ENCODE measurements around the gene GRXCR2. TPM values are rescaled to one million over a fixed set of nuclear protein-coding genes. Genes with fewer than 3 reads are reported as not detected.
A peak's percentile ranks its signal among the peaks of the same experiment; 100 is the strongest.
"Not testable (repeated sequence)": the region's sequence is repeated elsewhere in the genome, so short reads cannot be mapped to it uniquely, and the experiment has no call there.

The GRXCR2 gene
- total RNA-seq, 1 donor from 2014 or later, result not detected

GRCh38 chr5:145841299-145841698, 31.5 kb downstream of the GRXCR2 start:
- Mint-ChIP-seq H3K27ac (no peak overlapping the region), H3K9me3 (no peaks in the 10 kb centered on the region), H3K27me3 (ENCODE audit: insufficient read depth) (peaks cover 6% of the 10 kb centered on the region), H3K4me3 (no peak overlapping the region), H3K36me3 (ENCODE audit: low read depth) (no peaks in the 10 kb centered on the region), H3K4me1 (ENCODE audit: low read depth) (peaks cover 5% of the 10 kb centered on the region)
- intact Hi-C loops (cut with micrococcal nuclease), result no loop called here
- DNase-seq (ENCODE audit: low spot score), result no peak

DNA sequence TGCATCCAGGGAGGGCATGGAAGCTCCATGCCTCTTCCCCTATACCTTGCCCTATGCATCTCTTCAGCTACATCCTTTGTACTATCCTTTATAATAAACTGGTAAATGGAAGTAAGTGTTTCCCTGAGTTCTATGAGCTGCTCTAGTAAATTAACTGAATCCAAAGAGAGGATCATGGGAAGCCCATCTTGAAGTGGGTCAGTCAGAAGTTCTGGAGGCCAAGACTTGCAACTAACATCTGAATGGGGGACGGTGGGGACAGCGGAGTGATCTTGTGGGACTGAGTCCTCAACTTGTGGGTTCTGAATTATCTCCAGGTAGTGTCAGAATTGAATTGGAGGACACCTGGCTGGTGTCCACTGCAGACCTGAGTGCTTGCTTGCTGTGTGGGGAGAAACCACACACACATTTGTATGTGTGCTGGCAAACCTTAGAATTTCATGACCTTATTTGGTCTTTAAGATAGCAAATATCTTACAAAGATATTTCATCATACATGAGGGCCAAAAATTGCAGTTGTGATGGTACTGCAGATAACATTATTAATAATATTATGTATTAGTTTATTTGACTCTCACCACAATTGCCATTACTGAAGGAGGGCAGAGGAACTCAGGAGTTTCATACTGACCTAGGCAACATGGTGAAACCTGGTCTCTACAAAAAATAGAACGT, 32.2 kb downstream of the GRXCR2 start:
- intact Hi-C loops (cut with micrococcal nuclease), result no loop called here
- no peaks in the 10 kb centered on the region for H3K9me3 Mint-ChIP-seq
- H3K4me3 Mint-ChIP-seq, result no peak overlapping the region
- H3K4me1 Mint-ChIP-seq (ENCODE audit: low read depth), result peaks cover 5% of the 10 kb centered on the region
- no peak overlapping the region for H3K27ac Mint-ChIP-seq
- H3K36me3 Mint-ChIP-seq (ENCODE audit: low read depth), result no peaks in the 10 kb centered on the region
- no peak for DNase-seq (ENCODE audit: low spot score)
- peaks cover 6% of the 10 kb centered on the region for H3K27me3 Mint-ChIP-seq (ENCODE audit: insufficient read depth)

- Mint-ChIP-seq H3K27me3 (ENCODE audit: insufficient read depth) (peaks cover 17% of the 10 kb centered on the region), H3K4me3 (no peak overlapping the region), H3K36me3 (ENCODE audit: low read depth) (no peaks in the 10 kb centered on the region), H3K9me3 (no peaks in the 10 kb centered on the region), H3K4me1 (ENCODE audit: low read depth) (peaks cover 5% of the 10 kb centered on the region), H3K27ac (no peak overlapping the region)
- DNase-seq (ENCODE audit: low spot score), result no peak
- intact Hi-C loops (cut with micrococcal nuclease), result loop anchor here (10.0 kb wide), 1 partner anchor 587 kb away; no protein-coding TSS in a partner anchor
Measured at GRCh38 chr5:145838276-145838675, 34.5 kb downstream of the GRXCR2 start.

DNA sequence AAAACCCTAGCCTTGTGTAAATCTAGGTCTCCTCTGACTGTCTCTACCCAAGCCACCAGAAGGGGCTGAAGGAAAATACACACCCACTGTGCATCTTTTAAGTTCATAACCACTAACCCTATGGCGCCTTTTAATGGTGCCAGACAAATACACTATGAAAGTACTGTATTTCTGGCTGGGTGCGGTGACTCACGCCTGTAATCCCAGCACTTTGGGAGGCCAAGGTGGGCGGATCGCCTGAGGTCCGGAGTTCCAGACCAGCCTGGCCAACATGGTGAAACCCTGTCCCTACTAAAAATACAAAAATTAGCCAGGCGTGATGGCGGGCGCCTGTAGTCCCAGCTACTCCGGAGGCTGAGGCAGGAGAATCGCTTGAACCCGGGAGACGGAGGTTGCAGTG, 36.6 kb downstream of the GRXCR2 start:
- H3K27ac Mint-ChIP-seq; H3K9me3 Mint-ChIP-seq; H3K36me3 Mint-ChIP-seq (ENCODE audit: low read depth); DNase-seq (ENCODE audit: low spot score); H3K4me1 Mint-ChIP-seq (ENCODE audit: low read depth): not testable (repeated sequence)
- intact Hi-C loops (cut with micrococcal nuclease), result loop anchor here (10.0 kb wide), 1 partner anchor 589 kb away; no protein-coding TSS in a partner anchor
- H3K4me3 Mint-ChIP-seq, result peak overlapping the region; percentile 15
- peaks cover 18% of the 10 kb centered on the region for H3K27me3 Mint-ChIP-seq (ENCODE audit: insufficient read depth)

- Mint-ChIP-seq H3K27me3 (ENCODE audit: insufficient read depth) (peaks cover 18% of the 10 kb centered on the region), H3K4me3 (peak overlapping the region; percentile 70), H3K36me3 (ENCODE audit: low read depth) (no peaks in the 10 kb centered on the region), H3K27ac (no peak overlapping the region), H3K4me1 (ENCODE audit: low read depth) (peaks cover 5% of the 10 kb centered on the region), H3K9me3 (no peaks in the 10 kb centered on the region)
- intact Hi-C loops (cut with micrococcal nuclease), result loop anchor here (2.0 to 10.0 kb wide), 2 partner anchors 101 to 589 kb away; partner anchors contain the start of gene SH3RF2
- DNase-seq (ENCODE audit: low spot score), result no peak
Measured at GRCh38 chr5:145835848-145836239, 37.0 kb downstream of the GRXCR2 start.

DNA sequence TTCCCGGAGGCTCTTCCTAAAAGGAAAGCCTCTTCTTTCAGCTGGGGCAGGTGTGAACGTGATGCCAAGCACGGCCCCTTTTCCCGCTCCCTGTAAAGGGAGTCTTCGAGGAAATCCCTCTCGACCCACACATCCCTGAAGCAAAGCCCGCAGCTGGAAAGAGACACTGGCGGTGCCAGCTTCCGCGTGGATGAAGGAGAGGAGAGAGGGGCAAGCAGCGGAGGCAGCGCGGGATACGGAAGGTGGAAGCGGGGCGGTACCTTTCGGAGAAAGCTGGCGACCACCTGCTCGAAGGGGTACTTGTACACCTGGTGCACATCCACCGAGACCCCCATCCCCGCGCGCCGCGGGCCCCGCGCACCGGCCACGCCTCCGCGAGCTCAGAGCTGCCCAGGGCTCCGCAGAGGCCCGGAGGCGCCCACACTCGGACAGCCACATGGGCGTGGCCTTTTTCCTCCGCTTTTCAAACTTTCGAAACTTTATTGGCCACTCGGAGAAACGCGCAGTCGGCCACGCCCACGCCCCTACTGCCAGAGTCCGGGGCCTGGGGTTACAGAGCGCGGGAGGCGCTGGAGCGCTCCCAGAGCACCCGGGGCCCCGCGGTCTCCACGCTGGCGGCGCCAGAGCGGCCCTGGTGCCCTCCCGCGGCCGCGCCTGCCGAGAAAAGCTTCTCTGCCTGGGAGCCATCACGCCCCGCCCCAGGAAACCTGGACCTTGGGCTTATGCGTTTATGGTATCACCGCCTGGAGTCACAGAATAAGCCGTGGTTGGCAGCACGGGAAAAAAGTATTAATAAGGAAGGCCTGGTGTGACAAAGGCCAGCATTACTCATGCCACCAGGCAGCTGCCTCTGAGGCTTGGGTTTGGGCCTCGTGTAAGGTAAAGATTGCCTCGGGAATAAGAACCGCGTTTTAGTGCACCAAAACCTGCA, 37.6 kb downstream of the GRXCR2 start, which contains the start of gene PRELID2:
TSS of gene PRELID2 (minus strand) at position 426 of the 931 bp plus-strand sequence. CDS start at position 335, 91 bp downstream.
- no peaks in the 10 kb centered on the region for H3K36me3 Mint-ChIP-seq (ENCODE audit: low read depth)
- peak within 1 kb of the TSS; percentile 7 for H3K27ac Mint-ChIP-seq
- H3K4me3 Mint-ChIP-seq, result peak within 1 kb of the TSS; percentile 70
- H3K9me3 Mint-ChIP-seq, result no peaks in the 10 kb centered on the region
- peak; percentile 46 for DNase-seq (ENCODE audit: low spot score)
- peaks cover 5% of the 10 kb centered on the region for H3K4me1 Mint-ChIP-seq (ENCODE audit: low read depth)
- peaks cover 18% of the 10 kb centered on the region for H3K27me3 Mint-ChIP-seq (ENCODE audit: insufficient read depth)
- intact Hi-C loops (cut with micrococcal nuclease), result loop anchor here (2.0 to 10.0 kb wide), 2 partner anchors 102 to 590 kb away; partner anchors contain the start of gene SH3RF2

- no peaks in the 10 kb centered on the region for H3K36me3 Mint-ChIP-seq (ENCODE audit: low read depth)
- no peak overlapping the region for H3K27ac Mint-ChIP-seq
- H3K27me3 Mint-ChIP-seq (ENCODE audit: insufficient read depth), result peaks cover 18% of the 10 kb centered on the region
- H3K9me3 Mint-ChIP-seq, result no peaks in the 10 kb centered on the region
- DNase-seq (ENCODE audit: low spot score), result no peak
- H3K4me1 Mint-ChIP-seq (ENCODE audit: low read depth), result peaks cover 5% of the 10 kb centered on the region
- H3K4me3 Mint-ChIP-seq, result peak overlapping the region; percentile 69
- intact Hi-C loops (cut with micrococcal nuclease), result loop anchor here (2.0 to 10.0 kb wide), 2 partner anchors 102 to 590 kb away; partner anchors contain the start of gene SH3RF2
Measured at GRCh38 chr5:145834554-145834916, 38.3 kb downstream of the GRXCR2 start.

- Mint-ChIP-seq H3K9me3 (no peaks in the 10 kb centered on the region), H3K36me3 (ENCODE audit: low read depth) (no peaks in the 10 kb centered on the region), H3K4me1 (ENCODE audit: low read depth) (peaks cover 5% of the 10 kb centered on the region), H3K27ac (no peak overlapping the region), H3K4me3 (peak overlapping the region; percentile 60), H3K27me3 (ENCODE audit: insufficient read depth) (peaks cover 18% of the 10 kb centered on the region)
- intact Hi-C loops (cut with micrococcal nuclease), result loop anchor here (2.0 to 10.0 kb wide), 2 partner anchors 103 to 591 kb away; partner anchors contain the start of gene SH3RF2
- DNase-seq (ENCODE audit: low spot score), result no peak
Measured at GRCh38 chr5:145833631-145834200, 39.1 kb downstream of the GRXCR2 start.

DNA sequence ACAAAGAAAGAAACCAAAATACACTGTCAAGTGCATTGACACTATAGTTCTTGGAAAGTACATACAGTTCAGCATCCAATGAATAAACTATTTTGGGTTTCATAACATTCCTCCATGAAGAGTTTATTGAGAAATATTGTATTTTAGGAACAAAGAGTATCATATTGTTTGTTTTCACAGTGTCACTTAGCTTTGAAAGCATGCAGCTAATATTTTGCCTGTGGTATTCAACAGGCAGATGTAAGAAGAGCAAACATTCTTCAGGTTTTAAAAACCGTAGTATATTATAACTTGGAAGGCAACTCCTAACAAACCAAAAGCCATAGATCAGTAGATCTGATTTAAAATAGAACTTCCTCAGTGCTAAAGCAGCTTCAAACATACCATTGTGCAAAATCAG, 42.2 kb downstream of the GRXCR2 start:
- no peak overlapping the region for H3K27ac Mint-ChIP-seq
- no peak overlapping the region for H3K4me3 Mint-ChIP-seq
- DNase-seq (ENCODE audit: low spot score), result no peak
- intact Hi-C loops (cut with micrococcal nuclease), result loop anchor here (10.0 kb wide), 1 partner anchor 594 kb away; no protein-coding TSS in a partner anchor
- peaks cover 16% of the 10 kb centered on the region for H3K27me3 Mint-ChIP-seq (ENCODE audit: insufficient read depth)
- H3K9me3 Mint-ChIP-seq, result no peaks in the 10 kb centered on the region
- no peaks in the 10 kb centered on the region for H3K36me3 Mint-ChIP-seq (ENCODE audit: low read depth)
- H3K4me1 Mint-ChIP-seq (ENCODE audit: low read depth), result no peaks in the 10 kb centered on the region

DNA sequence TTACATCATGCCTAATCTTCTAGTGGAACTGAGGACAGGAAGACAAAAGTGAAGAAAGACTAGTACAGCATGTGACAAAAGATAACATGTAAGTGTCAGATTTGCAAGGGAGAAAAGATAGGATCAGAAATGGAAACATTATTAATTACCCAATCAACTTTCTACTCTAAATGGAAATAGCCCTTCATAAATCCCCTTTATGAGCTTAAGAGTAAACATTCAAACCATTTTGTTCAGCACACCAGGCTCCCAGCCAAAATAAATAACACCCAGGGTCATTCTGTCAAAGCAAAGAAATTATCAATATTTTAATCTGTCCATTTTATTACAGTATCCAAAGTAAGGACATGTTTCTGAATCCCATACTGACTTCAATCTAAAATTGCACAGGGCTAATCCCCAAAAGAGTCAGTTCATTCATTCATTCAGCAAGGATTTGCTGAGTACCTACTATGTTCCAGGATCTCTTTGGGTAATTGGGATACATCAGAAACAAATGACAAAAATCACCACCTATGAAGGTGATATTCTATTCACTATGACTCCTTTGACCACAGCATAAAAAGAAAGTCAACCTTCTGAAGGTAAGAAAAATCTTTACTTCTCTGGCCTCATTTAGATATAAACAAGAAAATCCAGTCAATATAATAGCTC, 43.0 kb downstream of the GRXCR2 start:
- Mint-ChIP-seq H3K27me3 (ENCODE audit: insufficient read depth) (peaks cover 16% of the 10 kb centered on the region), H3K36me3 (ENCODE audit: low read depth) (no peaks in the 10 kb centered on the region), H3K4me1 (ENCODE audit: low read depth) (no peaks in the 10 kb centered on the region), H3K4me3 (no peak overlapping the region), H3K9me3 (no peaks in the 10 kb centered on the region), H3K27ac (no peak overlapping the region)
- no peak for DNase-seq (ENCODE audit: low spot score)
- intact Hi-C loops (cut with micrococcal nuclease), result loop anchor here (5.0 to 10.0 kb wide), 2 partner anchors 147 to 595 kb away; no protein-coding TSS in a partner anchor

DNA sequence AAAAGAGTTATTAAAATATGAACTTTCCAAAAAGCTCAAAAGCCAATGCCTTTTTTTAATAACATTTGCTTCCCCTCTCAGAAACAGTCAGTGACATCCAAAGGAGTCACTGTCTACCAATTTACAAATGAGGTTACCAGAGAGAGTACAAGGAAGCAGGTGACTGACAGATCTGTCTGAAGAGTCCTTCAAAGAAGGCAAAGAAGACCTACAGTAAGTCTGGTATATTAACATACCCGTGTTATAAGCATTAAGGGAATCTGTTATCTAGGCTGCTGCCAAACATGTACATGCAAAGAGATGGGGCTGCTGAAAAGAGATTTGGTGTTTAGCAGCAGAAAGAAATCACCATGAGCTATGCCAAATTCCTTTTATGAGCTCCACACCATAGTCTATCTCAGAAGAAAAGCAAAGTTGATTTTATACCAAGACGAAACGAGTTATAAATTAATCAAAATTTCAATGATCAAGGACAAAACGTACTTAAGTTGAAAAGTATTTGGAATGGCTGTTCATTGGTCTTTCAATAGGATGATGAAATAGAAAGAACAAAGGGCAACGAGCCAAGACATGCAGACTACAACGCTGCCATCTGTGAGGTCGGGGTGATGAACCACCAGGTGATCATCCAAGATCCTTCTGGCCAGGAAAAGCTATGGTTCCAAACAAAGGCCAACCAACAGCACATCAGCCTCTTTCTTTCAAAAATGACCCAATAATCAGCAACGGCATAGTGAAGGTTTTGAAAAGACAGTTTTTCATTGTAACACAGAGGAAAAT, 45.7 kb downstream of the GRXCR2 start:
- intact Hi-C loops (cut with micrococcal nuclease), result loop anchor here (5.0 kb wide), 1 partner anchor 150 kb away; no protein-coding TSS in a partner anchor
- H3K9me3 Mint-ChIP-seq, result no peaks in the 10 kb centered on the region
- H3K4me1 Mint-ChIP-seq (ENCODE audit: low read depth), result no peaks in the 10 kb centered on the region
- peaks cover 2% of the 10 kb centered on the region for H3K27me3 Mint-ChIP-seq (ENCODE audit: insufficient read depth)
- DNase-seq (ENCODE audit: low spot score), result no peak
- no peak overlapping the region for H3K4me3 Mint-ChIP-seq
- H3K27ac Mint-ChIP-seq, result no peak overlapping the region
- H3K36me3 Mint-ChIP-seq (ENCODE audit: low read depth), result no peaks in the 10 kb centered on the region
